Fibroblast of the aortic adventitia (primary cell): ENCODE results near the gene CLEC16A. TPM values are rescaled to one million over a fixed set of nuclear protein-coding genes. Genes with fewer than 3 reads are reported as not detected.

ENCODE experiments used
- DNase-seq: peaks from one replicate; pipeline ENCODE4 v3.0.0-alpha.2; 2010; ENCODE audit warnings: low read depth
- H3K4me3 ChIP-seq: 2 replicates; pipeline ENCODE4 v1.5.1; 2011; ENCODE audit warnings: low read depth, mild to moderate bottlenecking, control low read depth, low read length, moderate library complexity
- total RNA-seq: library from RNA; depleted of rRNA; stranded (reverse); fragments of >200 nt; gene quantifications from 2 replicates; pipeline ENCODE4 v1.2.3, GENCODE V29; 2012; ENCODE audit warnings: low replicate concordance
- TF ChIP-seq, protein P1 (sequence below): IDR thresholded peaks from 2 replicates; pipeline ENCODE4 v1.5.1; 2011; ENCODE audit warnings: mild to moderate bottlenecking, low read length, control low read depth, inconsistent platforms; ENCODE audit not compliant: insufficient read depth

The CLEC16A gene
- total RNA-seq, 1 donor = 16.3 TPM

DNA sequence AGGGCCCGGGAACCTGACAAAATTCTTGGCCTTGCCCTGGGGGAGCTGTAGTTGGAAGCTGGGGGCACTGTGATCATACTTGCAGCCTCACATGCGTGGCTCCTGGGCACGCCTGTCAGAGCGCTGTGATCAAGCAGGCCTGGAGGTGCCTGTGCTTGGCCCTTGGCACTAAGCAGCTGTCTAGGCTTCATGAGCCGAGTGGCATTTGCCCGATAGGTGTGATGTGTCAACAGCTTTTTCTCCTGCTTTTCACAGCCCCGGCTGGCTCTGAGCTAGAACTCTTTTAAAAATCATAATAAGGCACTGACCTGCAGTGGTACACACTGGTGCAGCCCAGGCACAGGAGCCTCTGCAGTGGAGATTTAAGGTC lies 197.9 kb downstream of the CLEC16A start:
- no peak overlapping the region for H3K4me3 ChIP-seq
- TF ChIP-seq, protein P1, sequence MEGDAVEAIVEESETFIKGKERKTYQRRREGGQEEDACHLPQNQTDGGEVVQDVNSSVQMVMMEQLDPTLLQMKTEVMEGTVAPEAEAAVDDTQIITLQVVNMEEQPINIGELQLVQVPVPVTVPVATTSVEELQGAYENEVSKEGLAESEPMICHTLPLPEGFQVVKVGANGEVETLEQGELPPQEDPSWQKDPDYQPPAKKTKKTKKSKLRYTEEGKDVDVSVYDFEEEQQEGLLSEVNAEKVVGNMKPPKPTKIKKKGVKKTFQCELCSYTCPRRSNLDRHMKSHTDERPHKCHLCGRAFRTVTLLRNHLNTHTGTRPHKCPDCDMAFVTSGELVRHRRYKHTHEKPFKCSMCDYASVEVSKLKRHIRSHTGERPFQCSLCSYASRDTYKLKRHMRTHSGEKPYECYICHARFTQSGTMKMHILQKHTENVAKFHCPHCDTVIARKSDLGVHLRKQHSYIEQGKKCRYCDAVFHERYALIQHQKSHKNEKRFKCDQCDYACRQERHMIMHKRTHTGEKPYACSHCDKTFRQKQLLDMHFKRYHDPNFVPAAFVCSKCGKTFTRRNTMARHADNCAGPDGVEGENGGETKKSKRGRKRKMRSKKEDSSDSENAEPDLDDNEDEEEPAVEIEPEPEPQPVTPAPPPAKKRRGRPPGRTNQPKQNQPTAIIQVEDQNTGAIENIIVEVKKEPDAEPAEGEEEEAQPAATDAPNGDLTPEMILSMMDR = no peak
- DNase-seq = no peak

DNA sequence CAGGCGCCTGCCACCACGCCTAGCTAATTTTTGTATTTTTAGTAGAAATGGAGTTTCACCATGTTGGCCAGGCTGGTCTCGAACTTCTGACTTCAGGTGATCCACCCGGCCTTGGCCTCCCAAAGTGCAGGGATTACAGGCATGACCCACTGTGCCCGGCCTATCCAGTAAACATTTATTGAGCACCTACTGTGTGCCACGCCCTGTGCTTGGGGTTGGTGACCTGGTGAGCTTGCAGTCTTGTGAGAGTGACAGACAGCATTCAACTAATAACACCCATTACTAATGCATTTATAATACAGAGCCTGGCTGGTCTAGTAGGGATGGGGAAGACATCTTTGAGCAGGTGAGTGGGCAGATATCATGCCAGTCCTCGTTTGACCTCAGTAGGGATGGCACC lies 198.6 kb downstream of the CLEC16A start:
- TF ChIP-seq, protein P1 = no peak
- no peak for DNase-seq
- H3K4me3 ChIP-seq = no peak overlapping the region

DNA sequence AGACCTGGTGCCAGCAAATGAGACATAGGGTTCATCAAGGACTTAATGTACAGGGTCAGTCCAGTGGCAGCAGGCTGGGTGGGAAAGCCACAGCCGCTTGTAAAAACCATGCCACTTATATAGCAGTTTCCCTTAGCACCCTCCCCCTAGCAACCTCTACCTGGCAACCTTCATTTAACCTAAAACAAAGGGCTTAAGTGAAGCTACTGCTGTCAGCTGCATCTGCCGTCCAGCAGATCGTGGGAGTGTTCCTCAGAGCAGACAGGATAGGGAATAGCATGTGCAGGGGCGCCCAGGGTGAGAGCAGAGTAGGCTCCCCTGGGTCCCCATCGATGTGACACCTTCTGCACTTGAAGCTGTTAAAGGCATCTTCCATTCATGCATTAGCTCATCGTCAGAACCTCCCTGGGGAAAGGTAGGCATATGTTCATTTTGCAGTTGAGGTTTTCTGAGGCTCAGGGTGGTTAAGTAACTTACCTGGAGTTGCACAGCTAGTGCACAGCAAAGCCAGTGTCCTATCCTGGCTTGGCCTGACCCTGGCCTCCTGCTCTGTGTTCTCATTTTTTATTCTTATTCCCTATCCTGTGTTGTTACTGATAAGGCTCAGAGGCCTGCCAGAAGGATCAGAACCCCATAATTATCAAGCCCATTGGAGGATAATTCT lies 199.1 kb downstream of the CLEC16A start:
- no peak overlapping the region for H3K4me3 ChIP-seq
- TF ChIP-seq, protein P1 = no peak

DNA sequence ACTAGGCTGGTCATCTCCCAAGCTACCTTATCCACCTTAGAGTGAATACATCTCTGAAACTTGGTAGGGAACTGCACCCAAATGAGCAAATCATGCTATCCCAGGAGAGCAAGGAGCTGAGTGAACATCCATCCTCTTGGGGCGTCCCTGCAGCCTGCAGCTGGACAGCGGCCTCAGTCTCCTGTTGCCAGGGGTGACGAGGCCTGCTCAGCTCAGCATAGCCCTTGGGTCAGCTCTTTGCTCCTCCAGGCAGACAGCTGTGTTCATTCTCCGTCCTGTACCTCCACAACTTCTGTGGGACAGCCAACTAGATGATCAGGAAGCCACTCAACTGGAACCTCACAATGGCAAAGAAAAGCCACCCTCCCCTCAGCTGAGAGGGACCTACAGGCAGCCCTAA lies 199.8 kb downstream of the CLEC16A start:
- no peak overlapping the region for H3K4me3 ChIP-seq
- no peak for DNase-seq
- TF ChIP-seq, protein P1 = no peak

More for the DNA sequence above, 199.1 kb downstream of the CLEC16A start:
- DNase-seq = no peak

DNA sequence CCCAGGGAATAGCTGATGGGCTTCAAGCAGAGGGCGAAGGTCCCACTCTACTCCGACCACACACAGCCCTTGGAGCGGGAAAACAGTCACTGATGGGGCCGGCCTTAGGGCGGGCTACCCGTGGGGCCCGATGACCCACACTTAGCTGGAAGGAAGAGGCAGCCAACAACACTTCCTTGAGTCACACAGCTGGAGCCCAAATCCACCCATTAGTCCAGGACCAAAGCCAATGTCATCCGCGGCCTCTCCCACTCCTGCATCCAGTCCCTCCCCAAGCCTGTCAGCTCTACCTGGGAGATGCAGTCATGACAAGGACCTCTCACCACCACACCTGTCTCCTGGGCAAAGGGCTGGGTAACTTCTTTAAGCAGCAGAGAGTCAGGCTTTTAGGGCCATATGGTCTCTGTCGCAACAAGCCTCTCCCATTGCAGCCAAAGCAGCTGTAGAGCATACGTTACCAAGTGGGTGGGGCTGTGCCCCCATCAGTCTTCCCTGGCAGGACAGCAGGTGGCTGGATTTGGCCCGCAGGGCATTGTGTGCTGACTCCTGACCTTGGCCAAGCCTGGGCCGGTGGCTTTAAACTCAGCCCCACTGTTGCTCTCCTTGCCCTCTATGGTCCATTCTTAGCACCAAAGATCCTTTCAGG lies 200.9 kb downstream of the CLEC16A start:
- DNase-seq = peak; percentile 69
- H3K4me3 ChIP-seq = no peak overlapping the region
- TF ChIP-seq, protein P1 = no peak

DNA sequence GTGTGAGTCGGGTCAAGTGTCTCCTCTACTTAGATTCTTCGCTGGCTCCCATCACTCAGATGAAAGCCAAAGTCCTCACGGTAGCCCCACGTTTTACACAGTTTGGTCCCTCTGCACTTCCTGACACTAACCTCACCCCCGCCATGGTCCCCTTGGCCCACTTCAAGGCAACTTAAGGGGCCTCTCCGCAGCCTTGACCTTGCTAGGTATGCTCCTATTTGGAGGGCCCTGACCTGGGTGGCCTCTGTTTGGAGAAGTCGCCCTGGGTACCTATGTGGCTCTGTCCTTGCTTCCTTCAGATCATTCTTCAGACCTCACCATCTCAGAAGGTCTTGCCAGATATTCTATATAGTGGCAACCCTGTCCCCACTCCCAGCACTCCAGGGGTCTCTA lies 201.5 kb downstream of the CLEC16A start:
- no peak overlapping the region for H3K4me3 ChIP-seq
- no peak for DNase-seq
- TF ChIP-seq, protein P1 = no peak
